K562 (cell line): ENCODE data around the gene LIX1L. TPM values are rescaled to one million over a fixed set of nuclear protein-coding genes. Genes with fewer than 3 reads are reported as not detected.

Experiments used
- BMI1 ChIP-seq: fragments of 150-350 bp; IDR thresholded peaks from 2 replicates; pipeline ENCODE4 v1.6.1; 2014; ENCODE audit warnings: low read length
- CC2D1A ChIP-seq: fragments of 450-650 bp; IDR thresholded peaks from 2 replicates; pipeline ENCODE4 v1.6.1; 2017; ENCODE audit warnings: mild to moderate bottlenecking
- CHD1 ChIP-seq: fragments of 200-600 bp; sonication (generic); IDR thresholded peaks from one replicate; pipeline ENCODE4 v1.6.1; 2012; ENCODE audit warnings: mild to moderate bottlenecking, moderate library complexity, low read length, inconsistent platforms
- CHD4 ChIP-seq: fragments of 200-600 bp; sonication (generic); IDR thresholded peaks from 3 replicates; pipeline ENCODE4 v1.6.1; 2012; ENCODE audit warnings: low read depth, mild to moderate bottlenecking, mixed read lengths, low read length, inconsistent platforms; ENCODE audit not compliant: insufficient read depth, insufficient replicate concordance, poor library complexity, severe bottlenecking
- CHD7 ChIP-seq: fragments of 200-600 bp; sonication (generic); IDR thresholded peaks from one replicate; pipeline ENCODE4 v1.6.1; 2012; ENCODE audit warnings: mild to moderate bottlenecking, low read depth, low read length, inconsistent platforms
- CXXC5 ChIP-seq: fragments of 250-450 bp; sonication (Bioruptor Pico); IDR thresholded peaks from 2 replicates; pipeline ENCODE4 v1.8.0; 2022; ENCODE audit warnings: inconsistent platforms, mild to moderate bottlenecking, moderate library complexity
- DDX20 ChIP-seq: fragments of 450-650 bp; IDR thresholded peaks from 2 replicates; pipeline ENCODE4 v1.6.1; 2016; ENCODE audit warnings: missing genetic modification characterization, low read depth, mild to moderate bottlenecking, missing compliant biosample characterization, moderate library complexity
- ELF4 ChIP-seq: fragments of 450-650 bp; formaldehyde crosslinking; IDR thresholded peaks from 2 replicates; pipeline ENCODE4 v1.4.0; 2022; ENCODE audit warnings: missing genetic modification characterization
- ETV1 ChIP-seq: fragments of 450-650 bp; conservative IDR thresholded peaks from 2 replicates; pipeline ENCODE4 v1.6.1; 2016; ENCODE audit warnings: missing genetic modification characterization, control low read depth, low read depth, missing compliant biosample characterization
- HEY1 ChIP-seq: fragments of 250-450 bp; sonication (Bioruptor Pico); IDR thresholded peaks from 2 replicates; pipeline ENCODE4 v1.5.0; 2020; ENCODE audit warnings: mild to moderate bottlenecking, moderate library complexity, borderline replicate concordance
- ILF3 ChIP-seq: fragments of 450-650 bp; IDR thresholded peaks from 2 replicates; pipeline ENCODE4 v1.6.1; 2018; ENCODE audit warnings: antibody characterized with exemption, mild to moderate bottlenecking, moderate library complexity, borderline replicate concordance
- KLF6 ChIP-seq: fragments of 250-450 bp; sonication (Bioruptor Pico); IDR thresholded peaks from 2 replicates; pipeline ENCODE4 v1.4.0; 2020; ENCODE audit warnings: mild to moderate bottlenecking, moderate library complexity, borderline replicate concordance
- RFX7 ChIP-seq: fragments of 250-450 bp; sonication (Bioruptor Pico); IDR thresholded peaks from 2 replicates; pipeline ENCODE4 v1.5.1; 2021; ENCODE audit warnings: mild to moderate bottlenecking
- SMAD1 ChIP-seq: fragments of 150-350 bp; IDR thresholded peaks from 2 replicates; pipeline ENCODE4 v1.6.1; 2014; ENCODE audit warnings: low read length, low read depth; ENCODE audit not compliant: partially characterized antibody
- TEAD2 ChIP-seq: fragments of 450-650 bp; IDR thresholded peaks from 2 replicates; pipeline ENCODE4 v1.6.1; 2016; ENCODE audit warnings: missing genetic modification characterization, control low read depth, missing compliant biosample characterization
- ZNF24 ChIP-seq: fragments of 450-650 bp; IDR thresholded peaks from 2 replicates; pipeline ENCODE4 v1.6.1; 2016
- ZNF785 ChIP-seq: fragments of 250-450 bp; sonication (Bioruptor Pico); IDR thresholded peaks from 2 replicates; pipeline ENCODE4 v1.4.0; 2020; ENCODE audit warnings: mild to moderate bottlenecking
- polyA plus RNA-seq, 8 experiments: library from polyadenylated mRNA; depleted of rRNA in 4 of 8; stranded (reverse) in 5 of 8; unstranded in 3 of 8; fragments of >200 nt; fragmentation: Nextera tagmentation in 2 of 8; fragmentation: Illumina TruSeq in 1 of 8; extraction: Ambion mirVana in 2 of 8; extraction: Trizol in 1 of 8; gene quantifications; 2 replicates each; pipeline versions ENCODE4 v1.2.1 to v1.2.3, GENCODE V29; 2011 to 2014; ENCODE audit warnings: inconsistent platforms in 1 of 8, missing spikeins in 1 of 8
- total RNA-seq, 7 experiments: library from RNA; depleted of rRNA in 6 of 7; stranded (reverse); fragments of >200 nt in 6 of 7; fragmentation: Illumina TruSeq in 2 of 7; extraction: Trizol in 2 of 7; gene quantifications; 2 replicates each; pipeline versions ENCODE4 v1.2.1 to v1.2.3, GENCODE V29; 2011 to 2021; ENCODE audit warnings: low replicate concordance in 1 of 7
- TF ChIP-seq, protein P1 (sequence below): fragments of 250-450 bp; sonication (Bioruptor Pico); IDR thresholded peaks from 2 replicates; pipeline ENCODE4 v1.4.0; 2020; ENCODE audit warnings: mild to moderate bottlenecking, moderate library complexity

Gene LIX1L
- total and polyA plus RNA-seq, 9 of the 15 experiments (the other 6 are each of a cell fraction or from before 2014, with no cell fraction given): 4.6 to 26.5 (median 12.5) TPM

- TF ChIP-seq, protein P1, sequence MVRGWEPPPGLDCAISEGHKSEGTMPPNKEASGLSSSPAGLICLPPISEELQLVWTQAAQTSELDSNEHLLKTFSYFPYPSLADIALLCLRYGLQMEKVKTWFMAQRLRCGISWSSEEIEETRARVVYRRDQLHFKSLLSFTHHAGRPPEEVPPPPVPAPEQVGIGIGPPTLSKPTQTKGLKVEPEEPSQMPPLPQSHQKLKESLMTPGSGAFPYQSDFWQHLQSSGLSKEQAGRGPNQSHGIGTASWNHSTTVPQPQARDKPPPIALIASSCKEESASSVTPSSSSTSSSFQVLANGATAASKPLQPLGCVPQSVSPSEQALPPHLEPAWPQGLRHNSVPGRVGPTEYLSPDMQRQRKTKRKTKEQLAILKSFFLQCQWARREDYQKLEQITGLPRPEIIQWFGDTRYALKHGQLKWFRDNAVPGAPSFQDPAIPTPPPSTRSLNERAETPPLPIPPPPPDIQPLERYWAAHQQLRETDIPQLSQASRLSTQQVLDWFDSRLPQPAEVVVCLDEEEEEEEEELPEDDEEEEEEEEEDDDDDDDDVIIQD (CRISPR knock-in tag): no peak
- no peak for TF ChIP-seq KLF6
- no peak for TF ChIP-seq ETV1 (tag)
- no peak for TF ChIP-seq ZNF785
- no peak for TF ChIP-seq DDX20 (tag)
- TF ChIP-seq CHD4: no peak
- TF ChIP-seq CXXC5 (CRISPR knock-in tag): no peak
- no peak for TF ChIP-seq CC2D1A
- TF ChIP-seq ZNF24: no peak
- peak; percentile 80 for TF ChIP-seq ELF4 (CRISPR knock-in tag)
- no peak for TF ChIP-seq TEAD2 (tag)
- TF ChIP-seq CHD7: peak; percentile 84
- TF ChIP-seq ILF3: peak; percentile 18; the same call in 1 of the 2 replicates
- no peak for TF ChIP-seq HEY1
- TF ChIP-seq BMI1: no peak
- peak; percentile 74 for TF ChIP-seq SMAD1
- TF ChIP-seq CHD1: peak; percentile 97
- TF ChIP-seq RFX7 (CRISPR knock-in tag): peak; percentile 40; the same call in 1 of the 2 replicates
These were observed 34.7 kb upstream of the LIX1L start (continued) for GRCh38 chr1:145992502-145992936.
